GM18526 (cell line): ENCODE data around the gene KCNQ4.

Experiments used
- POLR2A ChIP-seq: IDR thresholded peaks from 3 replicates; pipeline ENCODE4 v1.6.1; 2011; ENCODE audit not compliant: insufficient read length; ENCODE audit errors: extremely low read depth

The KCNQ4 gene

DNA sequence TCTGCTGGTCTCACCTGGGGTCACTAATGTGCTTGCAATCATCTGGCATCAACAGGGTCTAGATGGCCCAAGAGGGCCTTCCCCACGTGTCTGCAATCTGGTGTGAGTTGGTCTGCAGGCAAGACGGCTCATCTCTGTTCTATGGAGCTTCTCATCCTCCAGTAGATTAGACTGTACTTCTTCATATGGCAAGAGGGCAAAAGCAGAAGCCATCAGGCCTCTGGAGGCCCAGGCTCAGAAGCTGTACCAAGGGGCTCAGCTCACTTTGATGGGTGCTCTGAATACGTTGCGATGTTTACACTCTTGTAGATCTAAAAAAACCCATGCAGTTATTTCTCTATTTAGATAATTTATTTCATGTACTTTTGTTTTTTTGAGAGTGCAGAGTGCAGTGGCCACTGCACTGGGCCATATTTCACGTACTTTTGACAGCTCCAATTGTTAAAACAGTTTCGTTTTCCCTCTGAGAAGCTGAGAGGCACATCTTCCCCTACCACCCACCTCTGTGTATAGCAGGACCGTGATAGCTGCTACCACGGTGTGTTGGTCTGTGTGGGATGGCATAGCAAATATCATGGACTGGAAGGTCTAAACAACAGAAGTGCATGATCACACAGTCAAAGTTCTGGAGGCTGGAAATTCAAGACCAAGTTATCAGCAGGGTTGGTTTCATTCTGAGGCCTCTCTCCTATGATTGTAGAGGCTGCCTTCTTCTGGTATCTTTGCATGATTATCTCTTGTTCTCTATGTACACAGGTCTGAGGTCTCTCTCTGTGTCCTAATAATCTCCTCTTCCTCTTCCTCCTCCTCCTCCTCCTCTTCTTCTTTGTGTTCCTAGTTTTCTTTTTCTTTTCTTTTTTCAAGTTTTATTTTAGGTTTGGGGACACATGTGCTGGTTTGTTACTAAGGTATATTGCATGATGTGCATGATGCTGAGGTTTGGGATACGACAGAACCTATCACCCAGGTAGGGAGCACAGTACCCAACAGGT is 61.6 kb downstream of the KCNQ4 start:
- TF ChIP-seq POLR2A = no peak

DNA sequence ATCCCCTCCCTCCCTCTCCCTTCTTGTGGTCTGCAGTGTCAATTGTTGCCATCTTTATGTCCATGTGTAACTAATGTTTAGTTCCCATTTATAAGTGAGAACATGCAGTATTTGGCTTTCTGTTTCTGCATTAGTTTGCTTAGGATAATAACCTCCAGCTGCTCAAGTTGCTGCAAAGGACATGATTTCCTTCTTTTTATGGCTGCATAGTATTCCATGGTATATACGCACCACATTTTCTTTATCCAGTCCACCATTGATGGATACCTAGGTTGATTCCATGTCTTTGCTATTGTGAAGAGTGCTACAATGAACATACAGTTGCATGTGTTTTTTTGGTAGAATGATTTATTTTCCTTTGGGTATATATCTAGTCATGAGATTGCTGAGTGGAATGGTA is 62.3 kb downstream of the KCNQ4 start:
- no peak for TF ChIP-seq POLR2A

DNA sequence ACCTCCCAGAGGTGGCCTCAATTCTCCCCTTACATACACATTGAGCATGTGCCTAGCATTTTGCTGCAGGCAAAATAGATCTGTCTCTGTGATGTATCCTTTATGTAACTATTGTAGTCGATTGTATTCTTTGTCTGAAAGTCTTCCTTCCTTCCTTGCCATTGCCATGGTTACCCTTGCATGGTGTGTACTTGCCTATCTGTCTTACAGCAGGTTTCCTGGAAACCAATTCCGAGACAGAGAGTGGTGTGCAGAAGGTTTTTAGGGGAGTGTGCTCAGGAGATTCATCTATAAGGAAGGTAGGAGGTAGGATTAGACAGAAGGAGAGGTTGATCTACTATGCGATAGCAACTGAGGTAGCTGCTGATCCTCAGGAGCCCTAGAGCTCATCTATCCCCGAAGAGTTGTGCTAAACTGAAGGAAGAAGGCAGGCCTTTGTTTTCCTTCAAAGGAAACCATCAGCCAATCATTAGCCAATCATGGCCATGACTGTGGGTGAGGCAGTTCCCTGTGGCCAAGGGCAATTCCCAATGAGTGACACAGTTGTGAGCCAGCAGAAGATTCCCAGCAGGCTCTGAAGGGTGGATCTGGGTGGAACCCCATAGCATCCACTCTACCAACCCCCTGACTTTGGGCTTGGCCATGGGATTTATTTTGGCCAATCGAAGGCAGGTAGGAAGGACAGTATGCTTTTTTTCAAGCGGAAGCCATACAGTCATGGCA is 63.6 kb downstream of the KCNQ4 start:
- no peak for TF ChIP-seq POLR2A

DNA sequence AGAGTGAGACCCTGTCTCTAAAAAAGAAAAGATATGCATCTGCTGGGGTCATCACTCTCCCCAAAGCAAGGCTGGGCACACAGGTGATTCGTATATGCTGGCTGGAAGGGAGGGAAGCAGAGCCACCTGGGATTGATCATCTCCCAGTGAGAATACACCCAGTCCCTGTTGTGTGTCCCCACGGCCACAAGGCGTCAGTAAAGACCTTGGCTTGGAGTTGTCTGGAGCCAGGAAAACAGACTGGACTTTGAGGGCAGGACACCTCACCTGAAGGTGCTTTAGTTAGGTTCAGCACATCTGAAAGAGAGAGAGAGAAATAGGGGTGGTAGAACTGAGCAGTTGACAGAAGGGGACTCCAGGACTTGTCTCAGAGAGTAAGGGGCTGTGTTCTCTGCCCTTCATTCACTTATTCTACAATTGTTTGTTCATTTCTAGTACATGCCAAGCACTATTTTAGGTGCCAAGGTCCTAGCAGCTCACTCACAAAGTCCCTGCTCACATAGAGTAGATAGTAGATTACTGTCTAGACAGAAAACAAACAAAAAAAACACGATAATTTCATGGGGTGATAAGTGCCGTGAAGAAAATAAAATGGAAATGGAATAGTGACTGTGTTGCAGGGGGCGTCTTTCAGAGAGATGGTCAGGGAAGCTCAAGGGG is 65.1 kb downstream of the KCNQ4 start:
- no peak for TF ChIP-seq POLR2A

DNA sequence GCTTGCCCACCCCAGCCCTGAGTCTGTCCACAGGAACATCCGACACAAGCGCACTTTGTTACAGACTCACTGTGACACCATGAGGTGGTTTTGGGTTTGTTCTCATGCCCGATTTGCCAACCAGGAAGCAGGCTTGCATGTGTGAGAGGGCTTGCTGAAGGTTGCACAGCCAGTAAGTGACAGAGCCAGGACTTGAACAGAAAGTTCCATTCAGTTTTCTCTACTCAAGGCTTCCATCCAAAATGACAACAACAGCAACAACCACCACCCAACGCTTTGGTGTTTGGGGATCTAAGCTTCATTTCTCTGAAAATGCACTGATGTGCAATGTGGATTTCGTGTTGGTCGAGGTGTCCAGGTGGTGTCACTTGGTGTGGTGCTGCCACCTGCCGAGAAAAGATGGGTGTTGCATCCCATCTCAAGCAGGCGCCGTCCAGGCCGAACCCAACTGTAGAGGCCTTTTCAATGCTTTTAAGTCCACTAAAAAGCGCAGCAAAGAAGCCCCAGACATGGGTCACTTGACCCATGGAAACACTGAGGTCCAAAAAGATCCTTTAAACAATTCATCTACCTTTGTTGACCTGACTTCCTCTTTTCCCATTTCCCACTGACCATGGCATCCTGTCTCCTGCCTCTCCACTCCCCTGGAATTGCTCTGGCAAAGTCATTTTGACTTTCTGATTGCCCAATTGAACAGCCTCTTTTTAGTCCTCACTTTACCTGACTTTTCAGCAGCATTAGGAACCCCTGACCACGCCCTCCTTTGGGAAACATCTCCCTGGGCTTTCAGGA is 66.4 kb downstream of the KCNQ4 start:
- TF ChIP-seq POLR2A = no peak

DNA sequence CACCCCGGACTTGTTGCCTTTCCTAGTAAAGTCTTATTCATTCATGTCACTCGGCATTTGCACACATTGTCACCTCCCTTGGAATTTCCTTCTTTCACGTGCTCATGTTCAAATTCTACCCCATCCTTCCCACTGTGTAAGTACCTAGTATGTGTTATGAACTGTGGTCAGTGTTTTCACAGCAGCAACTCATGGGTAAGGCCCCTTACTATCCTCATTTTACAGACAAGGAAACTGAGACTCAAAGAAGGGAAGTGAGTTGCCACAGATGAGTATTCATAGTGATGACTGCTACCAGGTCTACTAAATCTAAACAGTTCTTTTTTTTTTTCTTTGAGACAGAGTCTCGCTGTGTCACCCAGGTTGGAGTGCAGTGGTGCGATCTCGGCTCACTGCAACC is 68.1 kb downstream of the KCNQ4 start:
- no peak for TF ChIP-seq POLR2A

DNA sequence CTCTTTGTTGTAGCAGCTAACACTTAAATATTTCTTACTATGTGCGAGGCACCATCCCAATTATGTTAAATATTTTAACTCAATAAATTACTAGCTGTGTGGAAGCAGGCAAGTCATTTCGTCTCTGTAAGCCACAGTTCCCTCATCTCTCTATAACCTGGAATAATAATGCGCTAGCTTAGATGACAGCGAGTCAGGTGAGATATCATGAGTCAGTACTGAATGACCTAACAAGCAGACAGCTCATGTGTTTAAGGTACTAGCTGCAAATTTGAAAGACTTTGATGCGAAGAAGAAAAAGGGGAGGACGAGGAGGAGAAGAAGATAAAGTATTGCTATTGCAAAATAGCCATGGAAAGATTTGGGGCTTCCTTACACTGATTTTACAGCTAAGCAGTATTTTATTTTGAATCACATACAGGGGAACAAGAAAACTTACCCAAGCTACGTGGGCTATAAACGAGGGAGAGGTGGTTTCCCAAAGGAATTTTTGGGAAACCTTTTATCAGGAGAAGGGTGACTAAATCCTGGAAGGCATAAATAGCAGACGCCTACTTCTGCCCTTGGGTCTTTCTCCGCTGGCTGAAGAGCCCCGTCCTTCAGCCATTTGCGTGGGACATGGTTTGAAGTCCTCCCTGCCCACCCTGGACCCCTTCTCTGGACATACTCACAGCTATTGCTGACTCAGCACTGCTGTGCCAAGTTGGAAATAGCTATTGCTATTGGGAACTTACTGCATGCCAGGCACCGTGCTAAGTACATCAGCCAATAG is 69.7 kb downstream of the KCNQ4 start:
- TF ChIP-seq POLR2A = no peak

DNA sequence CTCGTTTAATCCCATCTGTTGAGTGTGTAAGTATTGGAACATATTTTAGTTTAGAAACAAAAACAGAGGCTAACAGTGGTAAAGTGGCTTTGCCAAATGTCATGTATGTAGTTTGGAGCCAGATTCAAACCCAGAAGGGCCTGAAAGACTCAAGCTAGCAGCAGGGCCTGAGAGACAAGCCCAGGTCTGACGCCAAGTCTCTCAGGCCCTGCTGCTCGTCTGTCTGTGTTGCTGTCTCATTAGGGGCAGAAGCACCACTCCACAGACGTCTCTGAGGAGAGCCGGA is 70.2 kb downstream of the KCNQ4 start:
- TF ChIP-seq POLR2A = no peak

DNA sequence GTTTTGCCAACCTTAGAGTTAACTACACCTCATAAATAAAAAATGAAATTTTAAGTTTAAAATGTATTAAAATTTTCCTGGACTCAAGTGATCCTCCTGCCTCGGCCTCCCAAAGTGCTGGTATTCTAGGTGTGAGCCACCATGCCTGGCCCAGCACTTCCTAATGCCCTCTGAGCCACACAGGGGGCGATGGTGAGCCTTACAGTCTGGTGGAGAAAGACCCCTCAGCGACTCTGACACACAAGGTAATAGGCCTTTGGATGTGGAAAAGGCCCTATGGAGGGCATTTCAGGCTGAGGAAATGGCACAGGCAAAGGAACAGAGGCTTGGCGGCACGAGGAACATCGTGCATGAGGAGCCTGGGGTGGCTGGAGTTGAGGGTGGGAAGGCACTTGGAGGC is 71.9 kb downstream of the KCNQ4 start:
- no peak for TF ChIP-seq POLR2A

DNA sequence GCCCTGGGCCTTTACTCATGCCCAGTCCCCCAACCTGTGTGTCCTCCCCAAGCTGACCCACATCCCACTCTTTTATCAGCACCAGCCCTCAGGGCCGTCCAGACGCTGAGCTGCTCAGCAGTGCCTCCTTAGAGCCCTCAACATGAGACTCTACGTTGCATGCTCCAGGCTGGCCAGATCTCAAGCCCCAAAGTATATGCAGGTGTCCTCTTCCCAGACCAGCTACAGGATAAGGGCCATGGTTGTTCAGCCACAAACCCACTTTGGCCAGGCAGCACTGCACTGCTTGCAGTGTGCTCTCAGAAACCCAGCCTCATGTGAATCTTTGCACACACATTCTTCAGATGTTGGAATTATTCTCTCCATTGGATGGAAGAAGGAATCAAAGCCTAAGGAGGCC is 72.5 kb downstream of the KCNQ4 start:
- no peak for TF ChIP-seq POLR2A

DNA sequence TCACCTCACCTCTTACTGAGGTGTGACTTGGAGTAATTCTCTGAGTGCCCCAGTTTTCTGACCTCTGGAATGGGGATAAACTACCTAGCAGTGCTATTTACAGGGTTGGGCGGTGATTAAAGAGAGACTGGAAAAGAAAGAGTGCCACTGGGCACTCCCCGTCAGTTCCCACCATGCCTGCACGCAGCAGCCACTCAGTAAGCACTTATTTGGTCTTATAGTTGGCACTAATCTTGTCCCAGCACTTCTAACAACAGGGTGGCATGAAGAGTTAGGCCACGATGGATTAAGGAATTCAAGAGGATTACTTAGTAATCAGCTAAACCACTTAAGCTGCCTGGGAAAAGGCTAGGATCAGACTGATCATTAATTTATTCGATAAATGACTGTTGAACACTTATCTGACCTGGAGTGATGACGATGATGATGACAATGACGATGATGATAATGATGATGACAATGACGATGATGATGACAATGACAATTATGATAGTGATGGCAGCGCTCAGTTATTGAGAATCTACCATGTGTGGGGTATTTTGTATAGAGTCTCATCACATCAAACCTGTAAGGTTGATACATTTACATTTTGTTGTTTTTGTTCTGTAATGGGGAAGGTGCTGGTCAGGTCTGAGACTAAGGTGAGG is 73.2 kb downstream of the KCNQ4 start:
- no peak for TF ChIP-seq POLR2A

DNA sequence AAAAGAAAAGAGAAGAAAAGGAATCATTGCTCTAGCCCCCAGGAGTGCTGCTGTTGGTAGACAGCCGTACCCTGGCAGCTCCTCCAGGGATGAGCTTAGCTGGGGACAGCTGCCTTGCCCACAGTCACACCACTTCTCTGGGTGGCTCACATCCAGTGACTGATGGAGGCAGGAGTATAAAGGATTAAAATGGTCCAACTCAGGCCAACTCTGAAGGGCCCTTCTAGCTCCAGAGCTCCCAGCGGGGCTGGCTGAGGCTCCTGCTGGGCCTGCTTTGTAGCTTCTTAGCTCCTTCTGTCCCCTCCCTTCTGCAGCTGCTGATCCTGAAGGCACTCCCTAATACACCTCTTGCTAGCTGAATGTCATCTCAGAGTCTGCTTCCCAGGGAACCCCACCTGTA is 74.2 kb downstream of the KCNQ4 start:
- no peak for TF ChIP-seq POLR2A

DNA sequence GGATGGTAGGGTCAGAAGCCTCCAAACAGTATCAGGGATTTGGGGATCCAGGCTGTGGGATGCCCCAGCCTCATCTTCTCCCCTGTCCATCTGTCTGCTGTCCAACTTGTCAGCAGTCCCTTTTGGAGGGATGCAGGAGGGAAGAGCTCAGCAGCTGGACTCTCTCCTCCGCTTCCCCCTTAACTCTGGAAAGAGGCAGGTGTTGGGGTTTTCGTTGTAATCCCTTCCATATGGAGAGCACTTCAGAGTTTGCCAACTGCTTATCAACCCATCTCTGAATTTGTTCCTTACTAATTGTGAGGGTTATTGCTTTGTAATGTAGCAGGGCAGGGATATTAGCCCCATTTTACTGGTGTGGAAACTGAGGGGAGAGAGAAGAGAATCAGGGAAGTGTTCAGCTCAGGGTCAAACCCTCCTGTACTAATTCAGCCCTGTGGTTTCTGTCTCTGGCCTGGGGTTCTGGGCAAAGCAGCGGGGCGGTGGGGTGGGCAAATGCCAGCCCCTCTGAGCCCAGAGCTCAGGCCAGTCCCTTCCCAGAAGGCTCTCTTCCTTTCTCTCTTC is 75.3 kb downstream of the KCNQ4 start:
- TF ChIP-seq POLR2A = no peak
